ENCODE data around the gene LVRN. TPM values are rescaled to one million over a fixed set of nuclear protein-coding genes. Genes with fewer than 3 reads are reported as not detected.

Gene LVRN
- total and polyA plus RNA-seq, 3 donors from 2014 or later = 0.99 to 6.1 (median 3.3) TPM

GRCh38 chr5:115940080-115940810 is 22.0 kb upstream of the LVRN start:
- intact Hi-C loops (cut with DNase I; ENCODE audit: low total_unique reads) = no loop called here

GRCh38 chr5:115941051-115941675 is 21.1 kb upstream of the LVRN start:
- Histone ChIP-seq H3K4me3 (no peak overlapping the region), H3K4me1 (no peaks in the 10 kb centered on the region), H3K36me3 (ENCODE audit: low read depth, missing control alignments) (no peaks in the 10 kb centered on the region), H3K27me3 (no peaks in the 10 kb centered on the region), H3K9me3 (no peaks in the 10 kb centered on the region), H3K27ac (no peak overlapping the region)
- 80 to 85% methylated on average over 9 of the region's 9 CpGs for WGBS, 2 donors
- intact Hi-C loops (cut with DNase I; ENCODE audit: low total_unique reads) = no loop called here
- no peak for DNase-seq
- TF ChIP-seq CTCF (IDR thresholded peaks at IDR 0.05) (no peak), POLR2A (IDR thresholded peaks at IDR 0.05) (no peak)

More at GRCh38 chr5:115940080-115940810, 22.0 kb upstream of the LVRN start:
- DNase-seq = no peak
- H3K4me3 ChIP-seq = no peak overlapping the region
- no peaks in the 10 kb centered on the region for H3K9me3 ChIP-seq
- 37 to 51% methylated on average over 3 to 4 of the region's 4 CpGs for WGBS, 2 donors
- H3K27ac ChIP-seq = no peak overlapping the region
- no peaks in the 10 kb centered on the region for H3K4me1 ChIP-seq
- H3K36me3 ChIP-seq (ENCODE audit: low read depth, missing control alignments) = no peaks in the 10 kb centered on the region
- no peak for TF ChIP-seq POLR2A (IDR thresholded peaks at IDR 0.05)
- H3K27me3 ChIP-seq = no peaks in the 10 kb centered on the region

- Histone ChIP-seq H3K9me3 (no peaks in the 10 kb centered on the region), H3K4me3 (no peak overlapping the region), H3K27ac (no peak overlapping the region), H3K27me3 (no peaks in the 10 kb centered on the region), H3K4me1 (no peaks in the 10 kb centered on the region), H3K36me3 (ENCODE audit: low read depth, missing control alignments) (no peaks in the 10 kb centered on the region)
- DNase-seq = no peak
- intact Hi-C loops (cut with DNase I; ENCODE audit: low total_unique reads) = no loop called here
- WGBS, 2 donors = 86 to 98% methylated on average over 3 of the region's 3 CpGs
- TF ChIP-seq CTCF (IDR thresholded peaks at IDR 0.05) = no peak
- no peak for TF ChIP-seq POLR2A (IDR thresholded peaks at IDR 0.05)
Measured at GRCh38 chr5:115944501-115944900, 17.8 kb upstream of the LVRN start.

- no peaks in the 10 kb centered on the region for H3K27me3 ChIP-seq
- intact Hi-C loops (cut with DNase I; ENCODE audit: low total_unique reads) = no loop called here
- WGBS, 2 donors = 94 to 96% methylated on average over 2 of the region's 2 CpGs
- H3K9me3 ChIP-seq = no peaks in the 10 kb centered on the region
- H3K4me3 ChIP-seq = no peak overlapping the region
- H3K4me1 ChIP-seq = no peaks in the 10 kb centered on the region
- TF ChIP-seq POLR2A (IDR thresholded peaks at IDR 0.05) (no peak), CTCF (IDR thresholded peaks at IDR 0.05) (no peak)
- no peak for DNase-seq
- H3K27ac ChIP-seq = no peak overlapping the region
- H3K36me3 ChIP-seq (ENCODE audit: low read depth, missing control alignments) = no peaks in the 10 kb centered on the region
Measured at GRCh38 chr5:115946655-115947054, 15.6 kb upstream of the LVRN start.

- Histone ChIP-seq H3K4me3 (no peak overlapping the region), H3K27ac (no peak overlapping the region), H3K36me3 (ENCODE audit: low read depth, missing control alignments) (no peaks in the 10 kb centered on the region), H3K9me3 (no peaks in the 10 kb centered on the region), H3K27me3 (no peaks in the 10 kb centered on the region), H3K4me1 (no peaks in the 10 kb centered on the region)
- intact Hi-C loops (cut with DNase I; ENCODE audit: low total_unique reads) = no loop called here
- no peak for TF ChIP-seq POLR2A (IDR thresholded peaks at IDR 0.05)
- no peak for TF ChIP-seq CTCF (IDR thresholded peaks at IDR 0.05)
- DNase-seq = no peak
- WGBS, 2 donors = 94 to 96% methylated on average over 2 of the region's 2 CpGs
Measured at GRCh38 chr5:115947260-115947659, 15.0 kb upstream of the LVRN start.

Measured in testis (tissue), 3 donors.